A673 (cell line): Measurements from ENCODE around the gene OR9K2. TPM values are rescaled to one million over a fixed set of nuclear protein-coding genes. Genes with fewer than 3 reads are reported as not detected.

Experiments
- Bru-seq: library from RNA; stranded (reverse); fragments of 400-500 nt; gene quantifications from one replicate; lab custom pipeline; 2021; lab: Mats Ljungman, UMichigan
- BruChase-seq, 2 experiments: library from RNA; stranded (reverse); fragments of 400-500 nt; gene quantifications; one replicate each; lab custom pipeline; 2021; lab: Mats Ljungman, UMichigan
- BruUV-seq: library from RNA; stranded (reverse); fragments of 400-500 nt; replicated peaks from 2 replicates; lab custom pipeline; 2021; lab: Mats Ljungman, UMichigan
- CTCF ChIA-PET: fragments of 300-600 bp; sonication (Branson Sonifier 250); formaldehyde crosslinking; loops from one replicate; lab custom pipeline; 2022; ENCODE audit warnings: antibody characterized with exemption; lab: Charles Lee
- POLR2A ChIA-PET: fragments of 300-600 bp; sonication (Branson Sonifier 250); formaldehyde crosslinking; loops from one replicate; lab custom pipeline; 2022; ENCODE audit warnings: antibody characterized with exemption; ENCODE audit not compliant: low non-redundant PET; lab: Charles Lee
- DNase-seq: peaks from one replicate; pipeline ENCODE4 v3.0.0-alpha.2; 2015; ENCODE audit warnings: low spot score
- H3K27ac ChIP-seq: fragments of 200-600 bp; sonication (generic); 2 replicates; pipeline ENCODE4 v1.5.1; 2016; ENCODE audit warnings: mixed run types, low read depth, mild to moderate bottlenecking, mixed read lengths, antibody characterized with exemption, low read length; ENCODE audit not compliant: poor library complexity, severe bottlenecking
- H3K27me3 ChIP-seq: fragments of 200-600 bp; sonication (generic); replicated peaks from 2 replicates; pipeline ENCODE4 v1.6.1; 2017; ENCODE audit warnings: mixed run types, low read depth, mild to moderate bottlenecking, mixed read lengths, antibody characterized with exemption, low read length; ENCODE audit not compliant: insufficient read depth, poor library complexity
- H3K36me3 ChIP-seq: fragments of 200-600 bp; sonication (generic); 2 replicates; pipeline ENCODE4 v1.6.1; 2016; ENCODE audit warnings: mixed run types, mild to moderate bottlenecking, mixed read lengths, antibody characterized with exemption, low read length; ENCODE audit not compliant: insufficient read depth, poor library complexity, severe bottlenecking
- H3K4me1 ChIP-seq: fragments of 200-600 bp; sonication (generic); 2 replicates; pipeline ENCODE4 v1.6.1; 2017; ENCODE audit warnings: mixed run types, mild to moderate bottlenecking, mixed read lengths, antibody characterized with exemption, low read length; ENCODE audit not compliant: insufficient read depth, poor library complexity, severe bottlenecking
- H3K4me3 ChIP-seq: fragments of 200-600 bp; sonication (generic); 2 replicates; pipeline ENCODE4 v1.5.1; 2016; ENCODE audit warnings: low read depth, mixed run types, mild to moderate bottlenecking, mixed read lengths, low read length; ENCODE audit not compliant: poor library complexity, severe bottlenecking
- H3K9me3 ChIP-seq: fragments of 200-600 bp; sonication (generic); 2 replicates; pipeline ENCODE4 v1.6.1; 2016; ENCODE audit warnings: mixed run types, low read depth, mild to moderate bottlenecking, mixed read lengths, antibody characterized with exemption, low read length; ENCODE audit not compliant: poor library complexity, severe bottlenecking
- CTCF ChIP-seq: fragments of 300-800, 200-600 bp; sonication (generic); conservative IDR thresholded peaks from 2 replicates; pipeline ENCODE4 v1.5.1; 2017; ENCODE audit warnings: low read depth, mild to moderate bottlenecking, antibody characterized with exemption, low read length, moderate library complexity, mixed read lengths
- EZH2 ChIP-seq: fragments of 200-600 bp; sonication (generic); IDR thresholded peaks from 2 replicates; pipeline ENCODE4 v1.6.1; 2017; ENCODE audit warnings: borderline replicate concordance, low read depth, mild to moderate bottlenecking, mixed read lengths, antibody characterized with exemption, low read length; ENCODE audit not compliant: poor library complexity, severe bottlenecking
- intact Hi-C: fragments of 100-400 bp; cut with micrococcal nuclease; formaldehyde crosslinking; loops from one replicate; pipeline ENCODE4 v1.10.0; 2022; ENCODE audit not compliant: unreplicated experiment
- long read RNA-seq: library from polyadenylated mRNA; stranded (forward); transcript quantifications from one replicate; pipeline ENCODE4 v2.0.0, GENCODE V29; 2022
- total RNA-seq: library from RNA; stranded (reverse); gene quantifications from 2 replicates; pipeline ENCODE4 v1.2.3, GENCODE V29; 2021

OR9K2 gene
- not detected in 2 replicates for total RNA-seq
- not detected for Bru-seq, nascent RNA
- BruChase-seq, experiment 1, labeled RNA remaining after a 2-hour chase, result not detected
- BruChase-seq, experiment 2, labeled RNA remaining after a 6-hour chase, result not detected
- long read RNA-seq, result 0 reads

DNA sequence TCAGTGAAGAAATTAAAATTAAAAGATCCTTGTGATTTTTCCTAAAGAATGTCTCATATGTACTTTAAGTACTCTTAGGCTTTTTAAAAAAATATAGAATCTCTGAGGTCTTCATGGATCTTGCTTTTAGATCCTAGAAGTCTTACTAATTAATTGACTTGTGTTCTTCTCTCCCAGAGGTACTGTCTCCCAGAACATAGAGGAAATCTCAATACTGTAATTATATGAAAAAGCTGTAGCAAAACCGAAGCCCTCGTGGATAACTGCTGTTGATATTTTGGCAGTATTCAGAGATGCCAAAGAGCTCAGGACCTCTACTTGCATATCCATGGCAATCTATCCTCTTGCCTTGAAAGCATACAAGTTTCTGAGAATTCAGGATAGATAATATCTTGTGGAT lies at the start of gene OR9K2:
Gene OR9K2, plus strand, starts transcription at position 301 of the 400 bp plus-strand sequence. CDS start 3,429 bp downstream, outside the sequence.
- H3K4me1 ChIP-seq, result no peaks in the 10 kb centered on the region
- no peaks in the 10 kb centered on the region for H3K9me3 ChIP-seq
- TF ChIP-seq EZH2 (no peak), CTCF (no peak)
- BruUV-seq, result no TSS peak
- CTCF ChIA-PET, result no interaction called here
- intact Hi-C loops, result no loop called here
- DNase-seq, result no peak
- no peak within 1 kb of the TSS for H3K27ac ChIP-seq
- H3K36me3 ChIP-seq, result no peaks in the 10 kb centered on the region
- peaks cover 33% of the 10 kb centered on the region for H3K27me3 ChIP-seq
- POLR2A ChIA-PET, result no interaction called here
- no peak within 1 kb of the TSS for H3K4me3 ChIP-seq

DNA sequence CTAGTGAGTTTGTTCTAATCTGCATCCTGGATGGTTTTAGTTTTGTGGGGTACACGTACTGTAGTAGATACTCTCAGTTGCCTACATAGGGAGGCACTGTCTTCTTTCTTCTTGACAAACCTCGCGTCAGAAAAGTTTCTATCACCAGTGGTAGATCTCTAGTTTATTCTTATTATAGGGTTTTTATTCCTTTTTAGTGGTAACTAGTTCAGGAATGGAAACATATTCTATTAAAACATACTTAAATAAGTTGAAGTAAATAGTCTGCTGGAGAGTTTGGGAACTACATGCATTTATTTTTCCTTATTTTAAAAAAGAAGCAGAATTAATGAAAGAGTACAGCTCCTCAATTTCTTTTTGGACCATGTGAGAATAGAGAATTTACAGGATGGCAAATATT lies 33.6 kb upstream of the OR9K2 start:
- TF ChIP-seq EZH2 (no peak), CTCF (no peak; the same call in 1 of the 2 replicates)
- intact Hi-C loops, result no loop called here
- H3K9me3 ChIP-seq, result no peaks in the 10 kb centered on the region
- no TSS peak for BruUV-seq
- POLR2A ChIA-PET, result no interaction called here
- H3K4me3 ChIP-seq, result no peak overlapping the region
- no peak for DNase-seq
- CTCF ChIA-PET, result interaction anchor here (0.6 kb wide), 1 partner anchor 529 kb away, joined by 3 read pairs; no protein-coding TSS in a partner anchor
- H3K27ac ChIP-seq, result no peak overlapping the region
- H3K4me1 ChIP-seq, result no peaks in the 10 kb centered on the region
- H3K27me3 ChIP-seq, result peaks cover 39% of the 10 kb centered on the region
- H3K36me3 ChIP-seq, result no peaks in the 10 kb centered on the region

GRCh38 chr12:55112378-55112875 lies 13.8 kb upstream of the OR9K2 start:
- POLR2A ChIA-PET, result no interaction called here
- peaks cover 8% of the 10 kb centered on the region for H3K27me3 ChIP-seq
- H3K36me3 ChIP-seq, result no peaks in the 10 kb centered on the region
- H3K4me1 ChIP-seq, result no peaks in the 10 kb centered on the region
- no peaks in the 10 kb centered on the region for H3K9me3 ChIP-seq
- no peak for TF ChIP-seq EZH2
- TF ChIP-seq CTCF, result no peak
- H3K27ac ChIP-seq, result no peak overlapping the region
- no peak overlapping the region for H3K4me3 ChIP-seq
- no peak for DNase-seq
- BruUV-seq, result no TSS peak
- intact Hi-C loops, result no loop called here
- CTCF ChIA-PET, result no interaction called here
